GM12873 (cell line): ENCODE results near the gene PROM2.

Experiments used
- CTCF ChIP-seq: IDR thresholded peaks from 2 replicates; pipeline ENCODE4 v1.5.1; 2012; ENCODE audit warnings: low read depth, mild to moderate bottlenecking, moderate library complexity, low read length, control low read depth; ENCODE audit not compliant: insufficient read depth; ENCODE audit errors: missing control alignments

Gene PROM2

GRCh38 chr2:95336406-95336805 is 62.2 kb downstream of the PROM2 start:
- no peak for TF ChIP-seq CTCF

GRCh38 chr2:95337829-95338228 is 63.6 kb downstream of the PROM2 start:
- TF ChIP-seq CTCF, result no peak
